Breast epithelium (tissue), 4 donors: ENCODE measurements around the gene SPDYE17. TPM values are rescaled to one million over a fixed set of nuclear protein-coding genes. Genes with fewer than 3 reads are reported as not detected.
"Not testable (repeated sequence)": the region's sequence is repeated elsewhere in the genome, so short reads cannot be mapped to it uniquely, and the experiment has no call there.

ENCODE experiments used
- DNase-seq, 2 donors: peaks; one replicate each; pipeline ENCODE4 v3.0.0-alpha.2; 2019; ENCODE audit warnings: low spot score in 2 of 2
- H3K27ac ChIP-seq, 2 donors: fragments of 200-600 bp; sonication (generic) in 1 of 2; one replicate each; pipeline ENCODE4 v1.5.1; 2016 to 2019; ENCODE audit warnings: mild to moderate bottlenecking in 1 of 2
- H3K27me3 ChIP-seq, 2 donors: fragments of 200-600 bp; sonication (generic) in 1 of 2; one replicate each; pipeline versions ENCODE4 v1.5.1 to v1.6.0; 2017 to 2019; ENCODE audit warnings: control low read depth in 1 of 2, mild to moderate bottlenecking in 1 of 2
- H3K36me3 ChIP-seq: fragments of 200-600 bp; one replicate; pipeline ENCODE4 v1.5.1; 2019
- H3K4me1 ChIP-seq, 2 donors: fragments of 200-600 bp; sonication (generic); one replicate each; pipeline ENCODE4 v1.5.1; 2016 to 2019; ENCODE audit warnings: control low read depth in 1 of 2
- H3K4me3 ChIP-seq, 3 donors: fragments of 200-600 bp; sonication (generic); 1 replicate in 2 of 3; 2 replicates in 1 of 3; pipeline ENCODE4 v1.5.1; 2016 to 2019; ENCODE audit warnings: mild to moderate bottlenecking in 3 of 3, moderate library complexity in 2 of 3
- H3K9me3 ChIP-seq, 2 donors: fragments of 200-600 bp; sonication (generic) in 1 of 2; one replicate each; pipeline ENCODE4 v1.5.1; 2016 to 2019; ENCODE audit warnings: control low read depth in 1 of 2
- intact Hi-C: fragments of 100-400 bp; cut with DNase I; formaldehyde crosslinking; loops from one replicate; pipeline ENCODE4 v1.15.1; 2023; ENCODE audit warnings: low total_unique reads
- total RNA-seq, 3 donors: library from RNA; depleted of rRNA; stranded (reverse); fragments of >200 nt; gene quantifications; one replicate each; pipeline ENCODE4 v1.1.0, GENCODE V29; 2016

The SPDYE17 gene, protein sequence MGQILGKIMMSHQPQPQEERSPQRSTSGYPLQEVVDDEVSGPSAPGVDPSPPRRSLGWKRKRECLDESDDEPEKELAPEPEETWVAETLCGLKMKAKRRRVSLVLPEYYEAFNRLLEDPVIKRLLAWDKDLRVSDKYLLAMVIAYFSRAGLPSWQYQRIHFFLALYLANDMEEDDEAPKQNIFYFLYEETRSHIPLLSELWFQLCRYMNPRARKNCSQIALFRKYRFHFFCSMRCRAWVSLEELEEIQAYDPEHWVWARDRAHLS
- total RNA-seq = not detected

DNA sequence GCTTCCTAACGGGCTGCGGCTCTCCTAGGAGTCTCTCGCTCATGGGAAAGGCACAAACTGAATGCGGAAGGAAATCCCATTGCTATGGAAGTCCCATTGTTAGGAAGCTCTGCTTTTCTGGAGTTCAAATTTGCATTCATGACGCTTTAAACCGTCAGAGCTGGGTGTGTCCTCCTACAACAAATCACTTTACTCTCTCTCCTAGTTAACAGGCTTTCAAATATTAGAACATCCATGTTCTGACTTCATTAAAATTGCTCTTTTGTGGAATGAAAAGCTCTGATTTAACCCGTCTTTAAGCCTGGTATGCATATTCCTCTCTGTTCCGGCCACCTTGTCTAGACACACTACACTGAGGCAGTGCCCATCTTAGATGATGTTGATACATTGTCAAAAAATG, at the start of gene SPDYE17:
SPDYE17 (minus strand) TSS at position 101 of the 400 bp plus-strand sequence. CDS start 1,791 bp downstream, outside the sequence.
- H3K4me3 ChIP-seq, H3K27me3 ChIP-seq, intact Hi-C loops, DNase-seq, H3K27ac ChIP-seq, H3K36me3 ChIP-seq, H3K9me3 ChIP-seq, H3K4me1 ChIP-seq: not testable (repeated sequence)

DNA sequence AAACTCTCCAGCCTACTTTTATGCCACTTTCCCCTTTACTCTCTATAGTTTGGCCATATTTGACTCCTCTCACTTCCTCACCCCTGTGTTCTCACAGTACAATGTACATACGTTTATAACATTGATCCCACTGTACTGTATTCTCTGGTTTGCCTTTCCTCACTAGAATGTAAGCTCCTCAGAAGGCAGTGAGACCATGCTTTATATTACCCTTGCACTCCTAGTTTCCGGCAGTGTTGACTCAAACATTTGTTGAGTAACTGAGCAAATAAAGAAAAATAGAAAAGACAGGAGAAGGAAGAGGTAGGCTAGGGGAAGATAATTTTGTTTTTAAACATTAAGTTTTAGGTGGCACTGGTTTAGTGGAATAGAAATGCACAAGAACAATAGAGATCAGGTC, 48.1 kb upstream of the SPDYE17 start:
- H3K4me1 ChIP-seq, H3K36me3 ChIP-seq, DNase-seq, H3K9me3 ChIP-seq, H3K27ac ChIP-seq, H3K4me3 ChIP-seq, intact Hi-C loops, H3K27me3 ChIP-seq: not testable (repeated sequence)

DNA sequence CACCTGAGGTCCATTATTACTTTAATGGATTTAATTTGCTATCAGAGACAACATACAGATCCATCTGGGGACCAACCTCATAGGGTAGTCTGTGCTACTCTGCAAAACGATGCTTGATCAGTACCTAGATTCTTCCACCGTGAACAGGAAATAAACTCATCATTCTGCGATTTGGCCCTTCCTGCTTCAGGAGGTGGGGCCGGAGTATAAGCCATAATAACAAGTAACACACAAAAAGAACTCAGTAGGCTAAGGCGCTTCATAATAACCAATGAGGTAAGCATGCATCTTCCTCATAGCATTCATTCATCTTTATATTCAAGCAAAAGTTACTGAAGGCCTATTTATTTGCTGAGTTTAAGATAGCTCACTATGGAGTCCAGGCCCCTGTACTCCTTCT, 47.5 kb upstream of the SPDYE17 start:
- H3K4me1 ChIP-seq, H3K27me3 ChIP-seq, DNase-seq, H3K4me3 ChIP-seq, H3K9me3 ChIP-seq, H3K36me3 ChIP-seq, H3K27ac ChIP-seq, intact Hi-C loops: not testable (repeated sequence)

DNA sequence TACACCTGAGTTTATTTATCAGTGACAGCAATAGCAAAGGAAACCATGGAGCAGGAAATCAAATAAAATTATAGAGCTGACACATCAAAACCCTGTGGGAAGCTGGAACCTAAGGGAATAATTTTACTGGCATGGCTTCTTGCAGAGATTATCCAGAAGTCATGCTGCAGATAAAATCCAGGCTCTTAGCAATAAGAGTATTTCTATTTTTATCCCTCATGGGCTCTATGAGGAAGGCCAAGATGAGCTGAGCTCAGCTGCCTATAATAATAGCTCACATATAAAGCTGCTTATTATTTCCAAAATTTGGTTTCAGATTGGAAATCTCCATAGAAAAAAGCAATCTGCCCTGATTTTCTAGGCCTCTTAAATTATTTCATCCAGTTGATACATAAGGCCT, 47.0 kb upstream of the SPDYE17 start:
- DNase-seq, intact Hi-C loops, H3K9me3 ChIP-seq, H3K27me3 ChIP-seq, H3K4me3 ChIP-seq, H3K4me1 ChIP-seq, H3K27ac ChIP-seq, H3K36me3 ChIP-seq: not testable (repeated sequence)

DNA sequence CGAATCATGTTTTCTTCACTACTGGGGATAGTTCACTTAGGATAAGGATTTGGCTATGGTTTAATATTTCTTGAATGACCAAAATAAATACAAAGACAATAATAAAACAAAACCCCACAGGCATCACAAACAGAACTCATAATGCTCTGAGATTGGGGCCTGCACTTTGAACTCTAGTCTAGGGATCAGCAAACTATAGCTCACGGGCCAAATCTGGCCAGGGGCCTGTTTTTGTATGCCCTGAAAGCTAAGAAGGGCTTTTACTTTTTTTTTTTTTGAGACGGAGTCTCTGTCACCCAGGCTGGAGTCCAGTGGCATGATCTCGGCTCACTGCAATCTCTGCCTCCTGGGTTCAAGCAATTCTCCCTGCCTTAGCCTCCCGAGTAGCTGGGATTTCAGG, 44.9 kb upstream of the SPDYE17 start:
- H3K36me3 ChIP-seq, H3K27me3 ChIP-seq, H3K4me1 ChIP-seq, H3K4me3 ChIP-seq, DNase-seq, intact Hi-C loops, H3K27ac ChIP-seq, H3K9me3 ChIP-seq: not testable (repeated sequence)

DNA sequence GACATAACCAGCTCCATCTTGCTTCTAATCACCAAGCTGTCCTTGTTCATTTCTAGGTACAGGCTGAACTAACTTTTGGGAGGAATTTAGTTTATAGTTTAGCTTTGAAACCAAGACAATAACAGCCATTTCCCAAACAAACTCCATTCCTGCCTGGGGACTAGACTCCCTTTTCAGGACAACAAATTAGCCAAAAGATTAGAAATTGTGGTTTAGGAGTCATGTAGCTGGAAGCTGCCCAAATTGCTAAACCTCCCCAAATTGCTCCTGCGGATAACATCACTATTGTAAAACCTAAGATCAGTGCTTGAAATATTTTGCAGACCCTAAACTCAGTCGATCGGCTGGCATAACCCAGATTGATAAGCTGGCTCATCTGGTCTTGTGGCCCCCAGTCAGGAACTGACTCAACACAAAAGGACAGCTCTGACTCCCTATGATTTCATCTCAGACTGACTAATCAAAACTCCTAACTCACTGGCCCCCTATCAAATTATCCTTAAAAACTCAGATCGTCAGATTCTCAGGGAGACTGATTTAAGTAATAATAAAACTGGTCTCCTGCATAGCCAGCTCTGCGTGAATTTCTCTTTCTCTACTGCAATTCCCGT, 42.7 kb upstream of the SPDYE17 start:
- H3K4me3 ChIP-seq, H3K4me1 ChIP-seq, H3K27ac ChIP-seq, H3K36me3 ChIP-seq, H3K9me3 ChIP-seq, DNase-seq, H3K27me3 ChIP-seq, intact Hi-C loops: not testable (repeated sequence)

DNA sequence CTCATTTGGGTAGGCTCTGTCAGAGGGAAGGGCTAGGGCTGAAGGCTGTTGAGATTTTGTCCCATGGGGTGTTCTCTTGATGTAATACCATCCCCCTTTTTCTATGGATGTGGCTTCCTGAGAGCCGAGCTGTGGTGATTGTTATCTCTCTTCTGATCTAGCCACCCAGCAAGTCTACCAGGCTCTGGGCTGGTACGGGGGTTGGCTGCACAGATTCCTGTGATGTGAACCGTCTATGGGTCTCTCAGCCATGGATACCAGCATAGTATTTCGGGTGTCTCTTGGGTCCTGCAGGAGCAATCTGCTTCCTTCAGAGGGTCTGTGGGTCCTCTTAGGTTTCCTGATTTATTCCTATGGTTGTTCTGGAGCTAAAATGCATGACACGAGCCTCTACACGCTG, 38.9 kb upstream of the SPDYE17 start:
- intact Hi-C loops, DNase-seq: not testable (repeated sequence)

DNA sequence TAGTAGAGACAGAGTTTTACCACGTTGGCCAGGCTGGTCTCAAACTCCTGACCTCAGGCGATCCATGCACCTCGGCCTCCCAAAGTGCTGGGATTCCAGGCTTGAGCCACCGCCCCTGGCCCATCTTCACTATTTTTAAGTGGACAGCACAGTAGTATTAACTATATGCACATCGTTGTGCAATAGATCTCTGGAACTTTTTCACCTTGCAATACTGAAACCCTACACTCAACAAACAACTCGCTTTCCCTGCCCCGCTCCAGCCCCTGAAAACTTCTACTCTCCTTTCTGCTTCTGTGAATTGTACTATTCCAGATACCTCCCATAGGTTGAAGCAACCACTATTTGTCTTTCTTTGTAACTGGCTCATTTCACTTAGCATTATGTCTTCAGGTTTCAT, 33.7 kb upstream of the SPDYE17 start:
- H3K4me1 ChIP-seq, intact Hi-C loops, H3K27me3 ChIP-seq, DNase-seq, H3K27ac ChIP-seq, H3K9me3 ChIP-seq, H3K4me3 ChIP-seq, H3K36me3 ChIP-seq: not testable (repeated sequence)

More for the DNA sequence above, 38.9 kb upstream of the SPDYE17 start:
- H3K27me3 ChIP-seq, H3K9me3 ChIP-seq, H3K4me1 ChIP-seq, H3K27ac ChIP-seq, H3K4me3 ChIP-seq, H3K36me3 ChIP-seq: not testable (repeated sequence)

DNA sequence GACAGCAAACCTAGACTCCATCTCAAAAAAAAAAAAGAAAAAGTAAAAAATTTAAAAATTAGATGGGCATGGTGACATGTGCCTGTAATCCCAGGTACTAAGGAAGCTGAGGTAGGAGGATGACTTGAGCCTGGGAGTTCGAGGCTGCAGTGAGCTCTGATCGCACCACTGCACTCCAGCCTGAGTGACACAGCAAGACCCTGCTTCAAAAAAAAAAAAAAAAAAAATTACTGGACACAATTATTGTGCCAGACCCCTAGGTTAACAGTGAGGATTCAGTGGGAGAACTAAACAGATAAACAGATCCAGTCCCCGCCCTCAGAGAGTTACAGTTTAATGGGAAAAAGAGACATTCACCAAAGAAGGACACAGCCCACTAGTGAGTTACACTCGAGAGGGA, 31.6 kb upstream of the SPDYE17 start:
- H3K4me1 ChIP-seq, H3K9me3 ChIP-seq, H3K27ac ChIP-seq, H3K27me3 ChIP-seq, intact Hi-C loops, H3K36me3 ChIP-seq, DNase-seq, H3K4me3 ChIP-seq: not testable (repeated sequence)

DNA sequence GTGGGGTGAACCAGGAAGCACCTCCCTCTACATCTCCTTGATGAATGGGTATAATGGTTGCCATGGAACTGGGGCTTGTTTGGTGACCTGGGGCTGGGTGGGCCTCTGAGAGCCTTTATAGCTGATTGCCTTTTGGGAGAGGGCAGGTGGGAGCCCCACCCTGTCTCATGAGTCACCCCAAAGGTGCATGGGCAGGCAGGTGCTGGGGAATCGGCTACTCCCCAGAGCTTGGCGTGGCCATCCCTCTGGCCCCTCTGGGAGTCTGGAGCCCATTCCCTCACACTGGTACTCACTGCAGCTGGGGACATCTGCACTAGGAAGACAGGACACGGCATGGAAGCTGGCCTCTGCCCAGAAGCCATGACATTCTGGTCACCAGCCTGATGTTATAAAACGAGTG, 30.4 kb upstream of the SPDYE17 start, which contains the start of gene SPDYE18:
SPDYE18 (minus strand) TSS at position 2 of the 400 bp plus-strand sequence. CDS start 2,046 bp downstream, outside the sequence.
- H3K4me1 ChIP-seq, H3K27ac ChIP-seq, H3K4me3 ChIP-seq, H3K9me3 ChIP-seq, H3K36me3 ChIP-seq, intact Hi-C loops, H3K27me3 ChIP-seq, DNase-seq: not testable (repeated sequence)

DNA sequence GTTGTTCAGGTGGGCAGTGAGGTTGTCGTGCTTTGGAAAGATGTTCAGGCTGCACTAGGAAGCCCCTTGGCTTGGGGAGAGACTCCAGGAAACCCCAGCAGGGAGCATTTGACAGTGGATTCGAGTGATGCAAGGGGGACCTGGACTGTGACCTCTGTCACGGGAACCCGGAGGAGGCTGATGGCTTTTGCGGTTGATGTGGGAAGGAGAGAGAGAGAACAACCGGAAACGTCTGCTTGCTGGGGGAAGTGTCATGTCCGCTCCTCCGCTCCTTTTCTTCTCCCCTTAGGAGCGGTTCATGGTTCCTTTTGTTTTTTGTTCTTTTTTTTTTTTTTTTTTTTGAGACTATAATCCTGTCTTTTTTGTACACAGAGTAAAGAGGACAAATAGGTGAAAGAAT, 5.8 kb downstream of the SPDYE17 start:
- H3K27me3 ChIP-seq, H3K36me3 ChIP-seq, H3K9me3 ChIP-seq, H3K27ac ChIP-seq, DNase-seq, H3K4me3 ChIP-seq, intact Hi-C loops, H3K4me1 ChIP-seq: not testable (repeated sequence)

DNA sequence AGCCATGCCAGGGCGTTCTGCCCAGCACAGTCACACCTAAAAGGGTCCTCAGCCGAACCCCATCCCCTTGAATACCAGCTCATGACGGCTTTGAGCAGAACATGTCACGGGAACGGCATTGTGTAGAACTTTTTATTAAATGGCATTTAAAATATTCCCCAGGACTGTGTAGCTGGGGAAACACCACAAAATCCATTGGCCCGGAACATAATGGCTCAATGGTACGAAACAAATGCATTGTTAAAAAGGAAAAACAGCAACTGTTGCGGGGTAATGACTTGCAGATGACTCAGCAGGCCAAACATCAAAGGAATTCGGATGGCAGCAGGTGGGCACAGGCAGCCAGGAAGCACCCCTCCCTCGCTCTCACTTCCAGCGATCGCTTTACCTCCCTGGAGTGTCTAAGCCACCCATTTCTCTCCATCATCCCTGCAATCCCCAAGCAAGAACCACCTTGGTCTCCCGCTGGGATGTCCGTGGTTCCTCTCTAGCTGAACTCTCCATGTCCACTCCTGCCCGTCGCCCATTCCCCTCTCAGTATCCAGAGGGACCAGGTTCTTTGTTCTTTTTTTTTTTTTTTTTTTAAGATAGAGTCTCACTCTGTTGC, 22.0 kb downstream of the SPDYE17 start:
- H3K27ac ChIP-seq, intact Hi-C loops, H3K36me3 ChIP-seq, H3K9me3 ChIP-seq, H3K4me1 ChIP-seq, H3K4me3 ChIP-seq, DNase-seq, H3K27me3 ChIP-seq: not testable (repeated sequence)
